K562 (cell line): Measurements from ENCODE around the gene FAM161A. TPM values are rescaled to one million over a fixed set of nuclear protein-coding genes. Genes with fewer than 3 reads are reported as not detected.
"Not testable (repeated sequence)": the region's sequence is repeated elsewhere in the genome, so short reads cannot be mapped to it uniquely, and the experiment has no call there.

Experiments
- ATAC-seq: fragments of 200-7000 bp; cut with Tn5 transposase; 3 replicates; pipeline ENCODE4 v1.9.1; 2020; ENCODE audit warnings: moderate library complexity
- BruUV-seq: library from RNA; stranded (reverse); fragments of 400-500 nt; replicated peaks from 2 replicates; lab custom pipeline; 2021; lab: Mats Ljungman, UMichigan
- CTCF ChIA-PET: fragments of 300-600 bp; formaldehyde crosslinking; extraction: SDS; loops from one replicate; lab custom pipeline; 2021; ENCODE audit warnings: low intra/inter-chr PET ratio; lab: Yijun Ruan, JAX
- POLR2A ChIA-PET: fragments of 300-600, 350-650 bp; sonication (Branson Sonifier 250); formaldehyde crosslinking; extraction: SDS; loops from one replicate; lab custom pipeline; 2021; ENCODE audit warnings: antibody characterized with exemption, inconsistent platforms; lab: Yijun Ruan, JAX
- DNase-seq, 4 experiments: peaks; one replicate each; pipeline versions ENCODE4 v3.0.0 to v3.0.0-alpha.2; 2011 to 2018; ENCODE audit warnings: low spot score in 3 of 4, mixed read lengths in 3 of 4; ENCODE audit errors: extremely low read depth in 1 of 4
- FAIRE-seq: peaks from 2 replicates; lab custom pipeline; 2011; peaks lifted over from hg19 to GRCh38; lab: Jason Lieb, UNC
- H2AFZ ChIP-seq: 2 replicates; pipeline ENCODE4 v1.6.0; 2011; ENCODE audit warnings: low read depth, low read length, control low read depth, inconsistent platforms
- H3K27ac ChIP-seq: fragments of 200-600 bp; 3 replicates; pipeline ENCODE4 v1.8.0; 2011; ENCODE audit warnings: low read depth, mild to moderate bottlenecking, control low read depth, inconsistent platforms, low read length, moderate library complexity, mixed read lengths; ENCODE audit errors: extremely low read depth
- H3K27me3 ChIP-seq, 2 experiments: fragments of 300-600 bp in 1 of 2; 2 replicates in 1 of 2; 3 replicates in 1 of 2; pipeline versions ENCODE4 v1.6.0 to v1.8.0; 2011; ENCODE audit warnings: inconsistent platforms in 2 of 2, low read length in 2 of 2, mild to moderate bottlenecking in 1 of 2, mixed read lengths in 1 of 2, moderate library complexity in 1 of 2; ENCODE audit not compliant: control insufficient read depth in 2 of 2, insufficient read depth in 2 of 2
- H3K36me3 ChIP-seq: fragments of 300-600 bp; 3 replicates; pipeline ENCODE4 v1.8.0; 2011; ENCODE audit warnings: mild to moderate bottlenecking, low read length, inconsistent platforms; ENCODE audit not compliant: control insufficient read depth, insufficient read depth
- H3K4me1 ChIP-seq, 2 experiments: fragments of 200-600 bp in 1 of 2; replicated peaks in 1 of 2; 2 replicates in 1 of 2; 3 replicates in 1 of 2; pipeline versions ENCODE4 v1.5.1 to v1.8.0; 2011; ENCODE audit warnings: inconsistent platforms in 2 of 2, low read length in 2 of 2, mild to moderate bottlenecking in 1 of 2, mixed read lengths in 1 of 2, moderate library complexity in 1 of 2; ENCODE audit not compliant: control insufficient read depth in 2 of 2, insufficient read depth in 2 of 2
- H3K4me2 ChIP-seq: 2 replicates; pipeline ENCODE4 v1.6.1; 2011; ENCODE audit warnings: low read length, control low read depth, inconsistent platforms, mixed read lengths; ENCODE audit not compliant: insufficient read depth
- H3K4me3 ChIP-seq: fragments of 200-600 bp; sonication (generic), shearing (Covaris generic); 2 replicates; pipeline ENCODE4 v1.5.1; 2016; ENCODE audit warnings: control low read depth, inconsistent platforms
- H3K79me2 ChIP-seq: fragments of 200-600 bp; 3 replicates; pipeline ENCODE4 v1.8.0; 2011; ENCODE audit warnings: low read length, inconsistent platforms; ENCODE audit not compliant: control insufficient read depth, insufficient read depth
- H3K9ac ChIP-seq, 2 experiments: 2 replicates each; pipeline versions ENCODE4 v1.6.0 to v1.6.1; 2011; ENCODE audit warnings: low read depth in 2 of 2, low read length in 2 of 2, control low read depth in 1 of 2, inconsistent platforms in 1 of 2, mild to moderate bottlenecking in 1 of 2, mixed read lengths in 1 of 2; ENCODE audit not compliant: insufficient read depth in 1 of 2
- H3K9me1 ChIP-seq: one replicate; pipeline ENCODE4 v1.6.0; 2011; ENCODE audit warnings: inconsistent platforms, mild to moderate bottlenecking, low read length, moderate library complexity; ENCODE audit not compliant: control insufficient read depth, insufficient read depth
- H3K9me3 ChIP-seq: replicated peaks from 2 replicates; pipeline ENCODE4 v1.5.1; 2011; ENCODE audit warnings: low read depth, low read length, inconsistent platforms; ENCODE audit not compliant: control insufficient read depth, insufficient read depth
- H4K20me1 ChIP-seq: replicated peaks from 2 replicates; pipeline ENCODE4 v1.6.1; 2011; ENCODE audit warnings: low read length, inconsistent platforms, mixed read lengths; ENCODE audit not compliant: control insufficient read depth, insufficient read depth
- IRF1 ChIP-seq: sonication (generic); formaldehyde crosslinking; IDR thresholded peaks from 2 replicates; pipeline ENCODE4 v1.8.0; 2022; ENCODE audit warnings: missing genetic modification reagents, mild to moderate bottlenecking, borderline replicate concordance
- ZNF584 ChIP-seq: fragments of 200-800 bp; sonication (Bioruptor generic); IDR thresholded peaks from 2 replicates; pipeline ENCODE4 v1.6.1; 2016; ENCODE audit warnings: low read depth, mild to moderate bottlenecking, missing genetic modification characterization, missing compliant biosample characterization
- WGBS: fragments of 100-300 bp; shearing (Covaris generic); methylation state at CpG from one replicate; pipeline ENCODE4 v1.1.6; 2016; ENCODE audit warnings: low coverage, mixed read lengths; ENCODE audit not compliant: insufficient coverage; ENCODE audit errors: missing lambda C conversion rate; 5-methylcytosine and 5-hydroxymethylcytosine counted together
- in situ Hi-C: fragments of 300-500 bp; cut with MboI; formaldehyde crosslinking; loops from 4 replicates; pipeline ENCODE4 v1.15.0; 2018; ENCODE audit warnings: inconsistent platforms, mixed read lengths
- intact Hi-C: fragments of 100-400 bp; cut with micrococcal nuclease; formaldehyde crosslinking; loops from 2 replicates; pipeline ENCODE4 v1.14.2; 2022
- polyA plus RNA-seq, 8 experiments: library from polyadenylated mRNA; depleted of rRNA in 4 of 8; stranded (reverse) in 5 of 8; unstranded in 3 of 8; fragments of >200 nt; fragmentation: Nextera tagmentation in 2 of 8; fragmentation: Illumina TruSeq in 1 of 8; extraction: Ambion mirVana in 2 of 8; extraction: Trizol in 1 of 8; gene quantifications; 2 replicates each; pipeline versions ENCODE4 v1.2.1 to v1.2.3, GENCODE V29; 2011 to 2014; ENCODE audit warnings: inconsistent platforms in 1 of 8, missing spikeins in 1 of 8
- total RNA-seq, 7 experiments: library from RNA; depleted of rRNA in 6 of 7; stranded (reverse); fragments of >200 nt in 6 of 7; fragmentation: Illumina TruSeq in 2 of 7; extraction: Trizol in 2 of 7; gene quantifications; 2 replicates each; pipeline versions ENCODE4 v1.2.1 to v1.2.3, GENCODE V29; 2011 to 2021; ENCODE audit warnings: low replicate concordance in 1 of 7

Gene FAM161A
- total and polyA plus RNA-seq, 9 of the 15 experiments (the other 6 are each of a cell fraction or from before 2014, with no cell fraction given): 0.27 to 1.4 (median 0.80) TPM

GRCh38 chr2:61879351-61879750, 25.5 kb upstream of the FAM161A start:
- ATAC-seq: not testable (repeated sequence)

DNA sequence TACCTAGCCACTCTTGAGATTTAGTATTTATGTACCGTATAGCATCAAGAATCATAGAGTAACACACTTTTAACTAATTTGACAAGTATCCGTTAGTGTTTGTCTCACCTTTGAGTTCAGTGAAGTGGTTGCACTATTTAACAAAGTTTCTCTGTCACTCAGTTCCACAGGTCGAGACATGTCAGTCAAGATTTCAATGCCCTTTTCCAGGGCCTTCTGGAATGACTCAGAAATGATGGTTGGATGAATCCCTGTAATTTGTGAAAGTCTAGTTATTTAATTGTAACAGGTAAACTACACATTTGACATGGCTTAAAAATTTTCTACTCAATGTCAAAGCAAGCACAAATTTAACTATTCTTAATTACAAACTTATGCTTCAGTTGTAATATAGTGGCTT, 24.9 kb upstream of the FAM161A start:
- intact Hi-C loops (no loop called here), in situ Hi-C loops (no loop called here)
- H3K79me2 ChIP-seq: peaks cover 20% of the 10 kb centered on the region
- FAIRE-seq (no peak), DNase-seq (no peak), ATAC-seq (no peak)
- H2AFZ ChIP-seq: no peak overlapping the region
- H3K9me3 ChIP-seq: no peaks in the 10 kb centered on the region
- ChIA-PET CTCF (no interaction called here), POLR2A (no interaction called here)
- TF ChIP-seq IRF1 (CRISPR knock-in tag): no peak
- no peak for TF ChIP-seq ZNF584 (CRISPR knock-in tag)
- H3K4me1 ChIP-seq: no peaks in the 10 kb centered on the region
- no peak overlapping the region for H3K4me3 ChIP-seq
- peaks cover 98% of the 10 kb centered on the region for H3K36me3 ChIP-seq
- H3K27ac ChIP-seq: no peak overlapping the region
- no peak overlapping the region for H3K9ac ChIP-seq
- no TSS peak for BruUV-seq
- no peaks in the 10 kb centered on the region for H3K9me1 ChIP-seq
- H4K20me1 ChIP-seq: no peaks in the 10 kb centered on the region
- no peaks in the 10 kb centered on the region for H3K27me3 ChIP-seq
- 95% methylated on average over 3 of the region's 3 CpGs for WGBS
- no peak overlapping the region for H3K4me2 ChIP-seq

More at GRCh38 chr2:61879351-61879750, 25.5 kb upstream of the FAM161A start:
- H3K9ac ChIP-seq, H2AFZ ChIP-seq, FAIRE-seq, H3K9me3 ChIP-seq, BruUV-seq, H3K9me1 ChIP-seq, DNase-seq, intact Hi-C loops, H3K27ac ChIP-seq, H3K27me3 ChIP-seq, H3K4me1 ChIP-seq, in situ Hi-C loops, H3K4me3 ChIP-seq, H3K4me2 ChIP-seq, H4K20me1 ChIP-seq, CTCF ChIA-PET: not testable (repeated sequence)
- peaks cover 25% of the 10 kb centered on the region for H3K79me2 ChIP-seq
- peaks cover 98% of the 10 kb centered on the region for H3K36me3 ChIP-seq
- WGBS: 100% methylated on average over 2 of the region's 4 CpGs
- POLR2A ChIA-PET: interaction anchor here (1.8 kb wide), 1 partner anchor 8 kb away, joined by 8 read pairs; no protein-coding TSS in a partner anchor
